Endothelial cell of umbilical vein (primary cell): ENCODE data around the gene VPS36.

Experiments used
- CTCF ChIP-seq, 2 donors: IDR thresholded peaks; 1 replicate in 1 of 2; 2 replicates in 1 of 2; pipeline ENCODE4 v1.5.1; 2011; ENCODE audit warnings: low read length in 2 of 2, mild to moderate bottlenecking in 2 of 2, moderate library complexity in 2 of 2, control low read depth in 1 of 2, inconsistent platforms in 1 of 2, low read depth in 1 of 2; ENCODE audit not compliant: insufficient read depth in 1 of 2; ENCODE audit errors: extremely low read depth in 1 of 2
- EZH2 ChIP-seq: IDR thresholded peaks from 2 replicates; pipeline ENCODE4 v1.6.1; 2012; ENCODE audit warnings: borderline replicate concordance, low read depth, mild to moderate bottlenecking, moderate library complexity, low read length, inconsistent platforms; ENCODE audit not compliant: severe bottlenecking
- FOS ChIP-seq: IDR thresholded peaks from 2 replicates; pipeline ENCODE4 v1.6.1; 2011; ENCODE audit warnings: mild to moderate bottlenecking, low read length, moderate library complexity, borderline replicate concordance; ENCODE audit not compliant: insufficient read depth
- GATA2 ChIP-seq: IDR thresholded peaks from 2 replicates; pipeline ENCODE4 v1.7.0; 2011; ENCODE audit warnings: low read depth, mild to moderate bottlenecking, moderate library complexity, mixed read lengths, low read length; ENCODE audit not compliant: insufficient read length, insufficient read depth
- JUN ChIP-seq: IDR thresholded peaks from 2 replicates; pipeline ENCODE4 v1.6.1; 2011; ENCODE audit warnings: borderline replicate concordance, low read depth; ENCODE audit not compliant: insufficient read length, insufficient read depth
- MAX ChIP-seq: IDR thresholded peaks from 2 replicates; pipeline ENCODE4 v1.6.1; 2011; ENCODE audit not compliant: insufficient read depth, insufficient read length
- MYC ChIP-seq: IDR thresholded peaks from one replicate; pipeline ENCODE4 v1.6.1; 2011; ENCODE audit warnings: mild to moderate bottlenecking, low read depth, low read length
- POLR2A ChIP-seq: IDR thresholded peaks from 2 replicates; pipeline ENCODE4 v1.6.1; 2012; ENCODE audit warnings: low read depth, mild to moderate bottlenecking, control low read depth, low read length
- POLR2AphosphoS5 ChIP-seq: IDR thresholded peaks from 2 replicates; pipeline ENCODE4 v1.6.1; 2012; ENCODE audit warnings: low read depth, mild to moderate bottlenecking, control low read depth, low read length, moderate library complexity; ENCODE audit not compliant: insufficient read depth

GRCh38 chr13:52394586-52394985 lies 55.8 kb downstream of the VPS36 start:
- TF ChIP-seq CTCF (IDR thresholded peaks at IDR 0.05; ENCODE audit: extremely low read depth in 1 of 2, insufficient read depth in 1 of 2, low read depth in 1 of 2, low read length in 2 of 2) (no peak), MAX (no peak), EZH2 (no peak), POLR2AphosphoS5 (no peak), POLR2A (no peak), MYC (no peak), FOS (no peak), GATA2 (no peak), JUN (no peak)
